GM21825 (cell line): ENCODE results near the gene HPS4.
"Not testable (repeated sequence)": the region's sequence is repeated elsewhere in the genome, so short reads cannot be mapped to it uniquely, and the experiment has no call there.

Experiments used
- ATAC-seq: cut with Tn5 transposase; IDR thresholded peaks from one replicate; pipeline ENCODE4 v1.9.1; 2021; ENCODE audit warnings: mild to moderate bottlenecking, moderate library complexity; ENCODE audit not compliant: unreplicated experiment

Gene HPS4

DNA sequence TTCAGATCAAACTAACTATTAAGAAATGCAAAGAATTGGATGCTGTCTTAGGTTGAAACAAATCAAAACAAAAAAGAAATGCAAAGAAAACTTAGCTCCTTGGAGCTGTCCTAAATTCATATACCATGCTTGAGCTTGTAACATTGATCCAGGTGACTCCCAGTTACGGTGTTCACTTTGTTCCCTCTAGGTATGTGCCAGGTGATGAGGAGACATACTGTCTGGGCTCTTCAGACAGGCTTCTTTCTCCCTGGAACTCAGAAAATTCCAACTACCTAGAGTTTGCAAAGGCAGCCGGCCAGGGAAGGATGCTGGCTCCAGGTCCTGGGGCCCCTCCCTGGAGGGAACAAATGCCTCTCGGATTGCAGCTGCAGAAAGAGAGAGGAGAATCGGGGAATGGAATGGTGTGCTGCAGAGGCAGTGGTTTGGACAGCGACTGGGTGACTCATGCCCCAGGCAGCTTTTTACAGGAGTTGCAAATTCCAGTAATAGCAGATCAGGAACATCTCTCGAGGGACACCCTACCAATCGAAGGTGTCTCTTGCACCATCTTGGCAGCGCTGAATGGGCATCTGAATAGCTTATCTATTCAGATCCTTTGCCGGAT is 66.8 kb downstream of the HPS4 start:
- ATAC-seq: no peak

DNA sequence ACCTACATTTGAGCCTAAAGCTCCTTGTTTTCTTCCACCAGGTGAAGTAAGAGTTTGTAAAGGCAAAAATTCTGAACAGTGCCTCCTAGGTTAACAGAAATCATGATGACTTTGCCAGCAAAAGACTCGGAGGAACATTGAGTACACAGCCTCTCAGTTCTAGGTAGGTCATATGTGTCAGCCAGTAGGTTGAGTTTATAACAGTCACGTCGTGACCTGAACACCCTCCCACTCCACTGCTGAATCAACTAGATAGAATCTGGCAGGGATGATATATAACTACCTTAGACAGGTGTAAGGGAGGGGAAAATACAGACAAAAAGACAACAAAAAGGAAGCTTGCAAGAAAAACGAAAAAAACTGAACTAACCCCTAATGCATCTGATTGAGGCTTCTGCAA is 67.3 kb downstream of the HPS4 start:
- ATAC-seq: no peak

DNA sequence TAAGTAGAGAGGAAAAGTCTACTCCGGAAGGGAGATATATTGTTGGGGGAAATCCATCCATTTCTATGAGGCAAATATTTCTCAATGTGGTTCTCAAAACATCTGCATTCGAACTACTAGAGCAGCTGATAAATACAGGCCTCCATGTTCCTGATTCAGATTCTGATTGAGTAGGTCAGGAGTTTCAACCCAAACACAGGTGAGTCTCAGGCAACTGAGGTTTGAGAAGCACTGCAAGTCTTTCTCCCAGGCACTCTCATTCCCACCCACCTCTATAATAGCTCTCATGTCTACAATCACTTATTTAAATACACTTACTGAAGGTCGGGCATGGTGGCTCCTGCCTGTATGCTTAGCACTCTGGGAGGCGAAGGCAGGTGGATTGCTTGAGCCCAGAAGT is 69.2 kb downstream of the HPS4 start:
- ATAC-seq: no peak

DNA sequence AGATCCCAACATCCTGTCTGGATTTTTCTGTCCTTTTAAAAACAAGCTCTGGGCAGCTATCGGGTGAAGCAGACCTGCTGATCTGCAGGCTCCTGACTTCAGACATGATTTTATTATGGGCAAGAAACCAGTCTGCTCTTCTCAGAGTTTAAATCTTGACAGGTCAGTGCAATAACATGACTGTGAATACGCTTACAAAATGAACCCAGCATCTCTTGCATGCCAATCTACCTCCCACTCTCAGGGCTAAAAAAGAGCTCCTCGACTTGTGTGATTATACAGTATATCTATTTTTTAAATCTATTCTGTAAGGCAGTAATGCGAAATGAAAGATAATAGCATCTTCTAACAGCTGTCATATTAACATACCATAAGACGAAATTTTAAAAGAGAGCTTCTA is 73.2 kb downstream of the HPS4 start:
- ATAC-seq: no peak

DNA sequence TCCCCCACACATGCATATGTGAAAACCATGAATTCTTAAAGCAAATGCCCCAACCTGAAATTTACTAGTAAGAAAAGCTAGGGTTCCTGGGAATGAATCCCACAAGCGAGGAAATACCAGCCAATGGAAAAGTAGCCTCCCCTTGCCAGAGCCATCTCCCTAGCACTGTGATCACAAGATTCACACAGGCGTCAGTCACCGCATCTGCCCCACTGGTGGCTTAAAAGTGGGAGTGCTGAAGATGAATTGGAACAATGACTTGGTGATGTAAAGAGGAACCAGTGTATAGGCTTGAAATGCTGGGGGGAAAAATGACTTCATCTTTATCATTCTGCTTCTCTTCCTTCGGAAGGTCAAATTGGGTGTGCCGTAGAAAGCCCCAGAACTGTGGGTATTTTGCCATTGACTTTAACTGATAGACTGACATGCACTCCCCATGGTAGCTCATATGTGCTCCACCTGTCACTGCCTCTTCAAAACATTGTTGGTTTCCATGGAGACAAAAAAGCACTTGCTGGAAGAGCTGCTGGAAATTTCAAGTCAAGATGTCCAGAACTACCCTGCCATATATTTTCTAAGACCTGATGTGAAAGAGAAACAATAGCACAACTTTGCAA is 73.8 kb downstream of the HPS4 start:
- ATAC-seq: no peak

DNA sequence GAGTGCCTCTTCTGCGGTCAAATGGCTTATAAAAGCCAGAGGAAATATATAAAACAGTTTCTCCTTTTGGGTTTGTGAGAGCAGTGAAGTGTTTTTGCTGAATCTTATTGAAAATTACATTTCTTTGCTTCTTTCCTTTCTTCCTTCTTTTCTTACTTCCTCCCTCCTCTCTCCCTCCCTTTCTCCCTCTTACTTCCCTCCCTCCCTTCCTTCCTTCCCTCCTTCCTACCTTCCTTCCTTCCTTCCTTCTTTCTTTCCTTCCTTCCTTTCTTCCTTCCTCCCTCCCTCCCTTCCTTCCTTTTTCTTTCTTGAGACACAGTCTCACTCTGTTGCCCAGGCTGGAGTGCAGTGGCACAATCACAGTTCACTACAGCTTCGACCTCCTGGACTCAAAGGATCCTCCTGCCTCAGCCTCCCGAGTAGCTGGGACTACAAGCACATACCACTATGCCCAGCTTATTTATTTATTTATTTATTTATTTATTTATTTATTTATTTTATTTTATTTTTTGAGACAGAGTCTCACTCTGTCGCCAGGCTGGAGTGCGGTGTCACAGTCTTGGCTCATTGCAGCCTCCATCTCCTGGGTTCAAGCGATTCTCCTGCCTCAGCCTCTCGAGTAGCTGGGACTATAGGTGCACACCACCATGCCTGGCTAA is 74.9 kb downstream of the HPS4 start:
- ATAC-seq: not testable (repeated sequence)

DNA sequence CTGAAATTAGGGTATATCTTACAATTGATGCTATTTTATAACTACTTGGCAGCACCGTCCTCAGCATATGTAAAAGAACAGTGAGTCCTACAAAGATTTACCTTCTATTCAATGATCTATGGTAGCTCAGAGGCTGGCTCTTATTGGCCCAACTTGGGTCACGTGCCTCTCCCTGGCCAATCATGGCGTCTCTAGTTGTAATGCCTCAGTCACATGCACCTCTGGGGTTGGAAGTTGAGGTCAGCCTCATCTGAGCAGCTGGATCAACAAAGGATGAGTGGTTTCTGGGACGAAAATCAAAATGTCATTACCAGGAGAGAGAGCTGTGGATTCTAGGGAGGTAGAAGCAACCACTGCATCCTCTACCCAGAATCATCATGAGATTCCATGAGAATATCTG is 77.5 kb downstream of the HPS4 start:
- no peak for ATAC-seq

DNA sequence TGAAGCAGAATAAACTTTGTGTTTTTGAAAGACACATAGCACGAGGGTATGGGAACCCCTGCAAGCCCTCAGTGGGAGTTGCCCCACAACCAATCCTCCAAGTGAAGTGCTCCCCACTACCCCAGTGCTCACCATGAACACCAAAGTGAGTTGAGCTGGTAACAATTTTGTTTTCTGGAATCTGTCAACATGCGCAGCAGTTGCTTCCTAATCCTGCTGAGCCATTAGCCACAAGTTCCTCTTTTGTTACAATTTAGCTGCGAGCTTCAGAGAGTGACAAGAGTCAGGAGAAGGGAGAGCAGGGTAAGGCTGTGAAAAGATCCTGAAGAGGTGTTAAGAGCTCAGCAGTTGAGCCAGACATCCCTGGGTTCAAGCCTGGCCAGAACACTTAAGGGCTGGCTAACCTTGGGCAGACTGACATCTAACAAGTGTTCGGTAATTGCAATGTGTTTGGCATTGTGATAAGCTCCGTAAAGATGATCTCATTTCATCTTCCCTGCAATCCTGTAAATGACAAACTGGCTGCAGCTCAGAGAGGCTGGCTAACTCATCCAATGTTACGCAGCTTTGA is 78.6 kb downstream of the HPS4 start:
- ATAC-seq: no peak

DNA sequence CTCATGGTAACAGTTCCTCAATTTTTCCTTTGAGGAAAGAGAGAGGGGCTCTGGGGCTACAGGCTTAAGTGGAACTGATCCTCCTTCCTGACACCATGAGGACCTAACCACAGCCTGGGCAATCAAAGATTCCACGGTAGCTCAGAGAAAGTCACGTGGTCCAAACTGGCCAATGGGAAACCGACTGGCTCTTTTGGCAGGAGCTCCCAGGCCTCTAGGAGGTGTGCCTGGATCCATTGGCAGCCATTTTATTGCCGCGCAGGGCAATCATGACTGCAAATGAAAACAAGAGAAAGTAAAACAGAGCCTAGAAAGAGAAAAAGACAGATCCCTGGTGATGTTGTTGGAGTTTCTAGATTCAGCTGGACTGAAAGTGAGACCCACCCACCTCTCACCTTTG is 81.9 kb downstream of the HPS4 start:
- ATAC-seq: no peak
